Stimulated activated naive CD4-positive, alpha-beta T cell treated with Interleukin-2 at 50 U/mL for 16 hours (primary cell): ENCODE measurements around the gene DEFB128.
"Not testable (repeated sequence)": the region's sequence is repeated elsewhere in the genome, so short reads cannot be mapped to it uniquely, and the experiment has no call there.

Experiments
- DNase-seq: peaks from one replicate; lab custom pipeline; 2025; lab: John Stamatoyannopoulos, UW

Gene DEFB128

GRCh38 chr20:189611-190010, at the start of gene DEFB128:
Gene DEFB128, minus strand, starts transcription at chr20:189711. Its CDS starts 88 bp downstream, at chr20:189623.
- DNase-seq, result no peak

- no peak for DNase-seq
Measured at GRCh38 chr20:237929-238328, 48.4 kb upstream of the DEFB128 start.

- DNase-seq, result no peak
Measured at GRCh38 chr20:237489-237888, 48.0 kb upstream of the DEFB128 start.

GRCh38 chr20:235891-236290, 46.4 kb upstream of the DEFB128 start:
- no peak for DNase-seq

GRCh38 chr20:227439-228105, 38.1 kb upstream of the DEFB128 start:
- no peak for DNase-seq

- DNase-seq, result no peak
Measured at GRCh38 chr20:226958-227357, 37.4 kb upstream of the DEFB128 start, which contains the start of gene DEFB129. Gene DEFB129, plus strand, starts transcription at chr20:227258. Its CDS starts 31 bp downstream, at chr20:227289.

GRCh38 chr20:225879-226278, 36.4 kb upstream of the DEFB128 start:
- not testable (repeated sequence) for DNase-seq

- no peak for DNase-seq
Measured at GRCh38 chr20:221258-221830, 31.8 kb upstream of the DEFB128 start.

GRCh38 chr20:219290-220115, 30.0 kb upstream of the DEFB128 start:
- no peak for DNase-seq

- no peak for DNase-seq
Measured at GRCh38 chr20:217266-217665, 27.8 kb upstream of the DEFB128 start.

- no peak for DNase-seq
Measured at GRCh38 chr20:215796-216195, 26.3 kb upstream of the DEFB128 start.

- no peak for DNase-seq
Measured at GRCh38 chr20:214383-214782, 24.9 kb upstream of the DEFB128 start.

- no peak for DNase-seq
Measured at GRCh38 chr20:210809-211502, 21.4 kb upstream of the DEFB128 start.

GRCh38 chr20:208942-209566, 19.5 kb upstream of the DEFB128 start:
- DNase-seq, result no peak

GRCh38 chr20:203630-204029, 14.1 kb upstream of the DEFB128 start:
- not testable (repeated sequence) for DNase-seq

- DNase-seq, result no peak
Measured at GRCh38 chr20:199996-200395, 10.5 kb upstream of the DEFB128 start.

GRCh38 chr20:198225-198624, 8.7 kb upstream of the DEFB128 start:
- DNase-seq, result no peak

GRCh38 chr20:187733-188132, 1.8 kb downstream of the DEFB128 start:
- no peak for DNase-seq

- no peak for DNase-seq
Measured at GRCh38 chr20:184288-184687, 5.2 kb downstream of the DEFB128 start.

GRCh38 chr20:168876-169275, 20.6 kb downstream of the DEFB128 start:
- no peak for DNase-seq

- DNase-seq, result no peak
Measured at GRCh38 chr20:164618-165017, 24.9 kb downstream of the DEFB128 start.

- DNase-seq, result no peak
Measured at GRCh38 chr20:157154-157553, 32.4 kb downstream of the DEFB128 start, which contains the start of gene DEFB127. Gene DEFB127, plus strand, starts transcription at chr20:157454. Its CDS starts 91 bp downstream, at chr20:157545.
